PC-9 (cell line): ENCODE measurements around the gene GRIN2A. TPM values are rescaled to one million over a fixed set of nuclear protein-coding genes. Genes with fewer than 3 reads are reported as not detected.

Source experiments
- BruUV-seq: library from RNA; stranded (reverse); fragments of 400-500 nt; replicated peaks from 2 replicates; lab custom pipeline; 2021; lab: Mats Ljungman, UMichigan
- CTCF ChIA-PET: fragments of 300-600 bp; sonication (Branson Sonifier 250); formaldehyde crosslinking; loops from one replicate; lab custom pipeline; 2022; ENCODE audit warnings: antibody characterized with exemption; lab: Charles Lee
- POLR2A ChIA-PET: fragments of 300-600 bp; sonication (Branson Sonifier 250); formaldehyde crosslinking; loops from one replicate; lab custom pipeline; 2022; ENCODE audit warnings: antibody characterized with exemption; ENCODE audit not compliant: unreplicated experiment; lab: Charles Lee
- DNase-seq, 2 experiments: peaks; one replicate each; pipeline versions ENCODE4 v3.0.0 to v3.0.0-alpha.2; 2015 to 2022; ENCODE audit warnings: mixed read lengths in 1 of 2
- H2AFZ ChIP-seq: fragments of 200-600 bp; sonication (generic); 2 replicates; pipeline ENCODE4 v1.8.1; 2017; ENCODE audit warnings: antibody characterized with exemption
- H3F3A ChIP-seq: fragments of 200-600 bp; sonication (generic); 2 replicates; pipeline ENCODE4 v1.8.1; 2017; ENCODE audit warnings: antibody characterized with exemption, mild to moderate bottlenecking, low read depth; ENCODE audit not compliant: insufficient read depth
- H3K27ac ChIP-seq: fragments of 200-600 bp; sonication (generic); 2 replicates; pipeline ENCODE4 v1.6.1; 2016; ENCODE audit warnings: mixed run types
- H3K27me3 ChIP-seq: fragments of 200-600 bp; sonication (generic); 2 replicates; pipeline ENCODE4 v1.6.1; 2016; ENCODE audit warnings: low read depth, mixed run types; ENCODE audit not compliant: insufficient read depth
- H3K36me3 ChIP-seq: fragments of 200-600 bp; sonication (generic); 2 replicates; pipeline ENCODE4 v1.6.1; 2016; ENCODE audit warnings: low read depth, mixed run types
- H3K4me1 ChIP-seq: fragments of 200-600 bp; sonication (generic); replicated peaks from 2 replicates; pipeline ENCODE4 v1.6.1; 2016; ENCODE audit warnings: mixed run types; ENCODE audit not compliant: insufficient read depth
- H3K4me2 ChIP-seq: fragments of 200-600 bp; sonication (generic); 2 replicates; pipeline ENCODE4 v1.6.1; 2017; ENCODE audit warnings: mixed run types
- H3K4me3 ChIP-seq: fragments of 200-600 bp; sonication (generic); 2 replicates; pipeline ENCODE4 v1.6.1; 2016; ENCODE audit warnings: mixed run types
- H3K79me2 ChIP-seq: fragments of 200-600 bp; sonication (generic); 2 replicates; pipeline ENCODE4 v1.6.1; 2017; ENCODE audit warnings: low read depth, mixed run types
- H3K9me2 ChIP-seq: fragments of 200-600 bp; sonication (generic); 2 replicates; pipeline ENCODE4 v1.8.1; 2017; ENCODE audit warnings: mild to moderate bottlenecking; ENCODE audit not compliant: insufficient read depth
- H3K9me3 ChIP-seq: fragments of 200-600 bp; sonication (generic); 2 replicates; pipeline ENCODE4 v1.8.1; 2016; ENCODE audit warnings: low read depth; ENCODE audit not compliant: insufficient read depth
- H4K20me1 ChIP-seq: fragments of 200-600 bp; sonication (generic); 2 replicates; pipeline ENCODE4 v1.8.1; 2017; ENCODE audit not compliant: insufficient read depth
- CTCF ChIP-seq: fragments of 200-600 bp; sonication (generic); conservative IDR thresholded peaks from 2 replicates; pipeline ENCODE4 v1.6.1; 2017; ENCODE audit warnings: mixed run types, antibody characterized with exemption, mild to moderate bottlenecking, moderate library complexity
- EZH2 ChIP-seq: fragments of 200-600 bp; sonication (generic); IDR thresholded peaks from 2 replicates; pipeline ENCODE4 v1.8.0; 2017; ENCODE audit warnings: antibody characterized with exemption, low read depth
- intact Hi-C: fragments of 100-400 bp; cut with micrococcal nuclease; formaldehyde crosslinking; loops from one replicate; pipeline ENCODE4 v1.10.0; 2022; ENCODE audit not compliant: unreplicated experiment
- total RNA-seq: library from RNA; stranded (reverse); gene quantifications from 2 replicates; pipeline ENCODE4 v1.2.3, GENCODE V29; 2021

GRIN2A gene
- total RNA-seq, 1 experiment from 2014 or later, result not detected

GRCh38 chr16:9824200-9825068, 357.8 kb downstream of the GRIN2A start:
- no peaks in the 10 kb centered on the region for H3K9me3 ChIP-seq
- CTCF ChIA-PET, result no interaction called here
- TF ChIP-seq CTCF, result no peak
- TF ChIP-seq EZH2, result no peak
- no peaks in the 10 kb centered on the region for H4K20me1 ChIP-seq
- H3K79me2 ChIP-seq, result no peaks in the 10 kb centered on the region
- no peaks in the 10 kb centered on the region for H3F3A ChIP-seq
- no peaks in the 10 kb centered on the region for H3K4me1 ChIP-seq
- POLR2A ChIA-PET, result no interaction called here
- H3K4me3 ChIP-seq, result no peak overlapping the region
- no peaks in the 10 kb centered on the region for H3K9me2 ChIP-seq
- intact Hi-C loops, result no loop called here
- peaks cover 14% of the 10 kb centered on the region for H3K27me3 ChIP-seq
- H3K27ac ChIP-seq, result no peak overlapping the region
- DNase-seq, result no peak
- no TSS peak for BruUV-seq
- no peaks in the 10 kb centered on the region for H3K36me3 ChIP-seq
- H2AFZ ChIP-seq, result no peak overlapping the region
- no peak overlapping the region for H3K4me2 ChIP-seq

GRCh38 chr16:9823510-9823909, 358.7 kb downstream of the GRIN2A start:
- CTCF ChIA-PET, result no interaction called here
- no peaks in the 10 kb centered on the region for H3K9me3 ChIP-seq
- TF ChIP-seq EZH2, result no peak
- intact Hi-C loops, result no loop called here
- no peak overlapping the region for H3K4me3 ChIP-seq
- no TSS peak for BruUV-seq
- H3K4me1 ChIP-seq, result no peaks in the 10 kb centered on the region
- no peaks in the 10 kb centered on the region for H4K20me1 ChIP-seq
- no peaks in the 10 kb centered on the region for H3F3A ChIP-seq
- DNase-seq, result no peak
- H2AFZ ChIP-seq, result no peak overlapping the region
- no peaks in the 10 kb centered on the region for H3K79me2 ChIP-seq
- POLR2A ChIA-PET, result no interaction called here
- H3K4me2 ChIP-seq, result no peak overlapping the region
- H3K27ac ChIP-seq, result no peak overlapping the region
- H3K36me3 ChIP-seq, result no peaks in the 10 kb centered on the region
- peaks cover 14% of the 10 kb centered on the region for H3K27me3 ChIP-seq
- H3K9me2 ChIP-seq, result no peaks in the 10 kb centered on the region

DNA sequence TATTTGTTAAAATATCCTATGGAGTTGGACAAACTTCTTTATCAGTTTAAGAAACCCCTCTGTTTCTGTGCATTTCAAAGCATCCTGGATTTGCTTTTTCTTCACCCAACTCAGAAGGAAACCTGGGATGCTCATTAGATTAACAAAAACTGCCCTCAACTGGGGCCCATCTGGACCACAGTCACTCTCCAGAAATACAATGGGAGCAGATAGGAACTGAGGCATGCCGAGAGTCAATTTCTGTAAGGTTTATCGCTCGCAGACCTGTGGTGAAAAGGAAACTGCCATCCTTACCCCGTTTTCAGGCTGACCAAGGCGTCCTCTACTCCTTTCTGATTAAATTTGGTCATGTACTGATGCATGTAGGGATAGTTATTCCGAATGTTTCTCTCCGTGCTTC, 360.3 kb downstream of the GRIN2A start:
- intact Hi-C loops, result no loop called here

More for the DNA sequence above, 360.3 kb downstream of the GRIN2A start:
- ChIA-PET CTCF (no interaction called here), POLR2A (no interaction called here)
- no peaks in the 10 kb centered on the region for H3K4me1 ChIP-seq
- no peak overlapping the region for H3K27ac ChIP-seq
- H3K4me2 ChIP-seq, result no peak overlapping the region
- H3K9me2 ChIP-seq, result no peaks in the 10 kb centered on the region
- DNase-seq, result no peak
- no peaks in the 10 kb centered on the region for H3K36me3 ChIP-seq
- H3K79me2 ChIP-seq, result no peaks in the 10 kb centered on the region
- no peaks in the 10 kb centered on the region for H3F3A ChIP-seq
- BruUV-seq, result no TSS peak
- H3K4me3 ChIP-seq, result no peak overlapping the region
- peaks cover 14% of the 10 kb centered on the region for H3K27me3 ChIP-seq
- no peak overlapping the region for H2AFZ ChIP-seq
- no peak for TF ChIP-seq CTCF
- TF ChIP-seq EZH2, result no peak
- H3K9me3 ChIP-seq, result no peaks in the 10 kb centered on the region
- no peaks in the 10 kb centered on the region for H4K20me1 ChIP-seq
